Transverse colon (tissue), 4 donors: ENCODE data around the gene PLCB1. TPM values are rescaled to one million over a fixed set of nuclear protein-coding genes. Genes with fewer than 3 reads are reported as not detected.
"Not testable (repeated sequence)": the region's sequence is repeated elsewhere in the genome, so short reads cannot be mapped to it uniquely, and the experiment has no call there.

Source experiments
- DNase-seq: peaks from one replicate; pipeline ENCODE4 v3.0.0-alpha.2; 2019
- H3K27ac ChIP-seq, 4 donors: fragments of 200-600 bp; sonication (generic); 2 replicates each; pipeline ENCODE4 v1.5.1; 2016 to 2018; ENCODE audit warnings: inconsistent platforms in 4 of 4
- H3K27me3 ChIP-seq: fragments of 200-600 bp; sonication (generic); 2 replicates; pipeline ENCODE4 v1.5.1; 2017; ENCODE audit warnings: inconsistent platforms
- H3K36me3 ChIP-seq, 4 donors: fragments of 200-600 bp; sonication (generic); 2 replicates each; pipeline ENCODE4 v1.5.1; 2017 to 2019; ENCODE audit warnings: inconsistent platforms in 4 of 4
- H3K4me1 ChIP-seq, 4 donors: fragments of 200-600 bp; sonication (generic); 2 replicates each; pipeline ENCODE4 v1.5.1; 2017 to 2020; ENCODE audit warnings: inconsistent platforms in 4 of 4
- H3K4me3 ChIP-seq, 4 donors: fragments of 200-600 bp; sonication (generic); 1 replicate in 1 of 4; 2 replicates in 3 of 4; pipeline versions ENCODE4 v1.5.1 to v1.6.1; 2017 to 2019; ENCODE audit warnings: inconsistent platforms in 4 of 4
- H3K9me3 ChIP-seq, 2 donors: fragments of 200-600 bp; sonication (generic); 2 replicates each; pipeline ENCODE4 v1.5.1; 2017 to 2019; ENCODE audit warnings: inconsistent platforms in 2 of 2
- CTCF ChIP-seq, 5 experiments: fragments of 200-600 bp in 3 of 5; fragments of 450-650 bp in 2 of 5; sonication (generic) in 3 of 5; IDR thresholded peaks; 1 replicate in 2 of 5; 2 replicates in 3 of 5; pipeline ENCODE4 v1.5.1; 2016 to 2017; ENCODE audit warnings: antibody characterized with exemption in 5 of 5, inconsistent platforms in 3 of 5, mild to moderate bottlenecking in 2 of 5, moderate library complexity in 1 of 5
- EP300 ChIP-seq: sonication (generic); formaldehyde crosslinking; IDR thresholded peaks from one replicate; pipeline ENCODE4 v1.6.1; 2017; ENCODE audit warnings: antibody characterized with exemption, low read depth
- POLR2A ChIP-seq: fragments of 450-650 bp; IDR thresholded peaks from one replicate; pipeline ENCODE4 v1.6.1; 2016; ENCODE audit warnings: antibody characterized with exemption, mild to moderate bottlenecking, moderate library complexity
- POLR2AphosphoS5 ChIP-seq, 3 donors: sonication (generic); formaldehyde crosslinking; IDR thresholded peaks; one replicate each; pipeline ENCODE4 v1.6.1; 2016; ENCODE audit warnings: antibody characterized with exemption in 3 of 3
- WGBS, 2 donors: methylation state at CpG; one replicate each; pipeline ENCODE4 v1.1.5; 2018; ENCODE audit warnings: low coverage in 1 of 2; 5-methylcytosine and 5-hydroxymethylcytosine counted together
- in situ Hi-C, 4 donors: fragments of 200-750 bp; cut with MboI; loops; one replicate each; pipeline versions ENCODE4 v1.15.0 to v1.15.1; 2017; ENCODE audit warnings: low sequenced_read_pairs in 3 of 4, low pct_ligation_motif_present in 1 of 4, low pct_unique_long_range_greater_than_20kb in 1 of 4
- intact Hi-C: fragments of 100-400 bp; cut with DNase I; formaldehyde crosslinking; loops from one replicate; pipeline ENCODE4 v1.15.1; 2023; ENCODE audit warnings: low total_unique reads
- total RNA-seq, 4 donors: library from RNA; depleted of rRNA; stranded (reverse); fragments of >200 nt; gene quantifications; one replicate each; pipeline ENCODE4 v1.1.0, GENCODE V29; 2016

The PLCB1 gene
- total RNA-seq, 4 donors from 2014 or later: 13.1 to 18.6 (median 15.8) TPM

- no peak for TF ChIP-seq EP300
- no peak for TF ChIP-seq POLR2A
- no peak for TF ChIP-seq POLR2AphosphoS5 (IDR thresholded peaks at IDR 0.05)
- TF ChIP-seq CTCF (IDR thresholded peaks at IDR 0.05): no peak
- Histone ChIP-seq H3K9me3 (no peaks in the 10 kb centered on the region), H3K27me3 (no peaks in the 10 kb centered on the region), H3K27ac (no peak overlapping the region), H3K4me3 (no peak overlapping the region), H3K36me3 (no peaks in the 10 kb centered on the region), H3K4me1 (no peaks in the 10 kb centered on the region)
- intact Hi-C loops: no loop called here
- in situ Hi-C loops: no loop called here
- no peak for DNase-seq
Measured at GRCh38 chr20:8456765-8457164, 324.7 kb downstream of the PLCB1 start.

- H3K27me3 ChIP-seq: no peaks in the 10 kb centered on the region
- DNase-seq: no peak
- no peaks in the 10 kb centered on the region for H3K4me1 ChIP-seq
- in situ Hi-C loops: no loop called here
- intact Hi-C loops: no loop called here
- WGBS, 2 donors: 67 to 71% methylated on average over 2 to 4 of the region's 4 CpGs
- TF ChIP-seq POLR2A (no peak), EP300 (no peak), CTCF (IDR thresholded peaks at IDR 0.05) (no peak), POLR2AphosphoS5 (IDR thresholded peaks at IDR 0.05) (no peak)
- no peak overlapping the region for H3K27ac ChIP-seq
- no peaks in the 10 kb centered on the region for H3K9me3 ChIP-seq
- no peak overlapping the region for H3K4me3 ChIP-seq
- no peaks in the 10 kb centered on the region for H3K36me3 ChIP-seq
Measured at GRCh38 chr20:8457978-8458377, 325.9 kb downstream of the PLCB1 start.

GRCh38 chr20:8461186-8461585, 329.1 kb downstream of the PLCB1 start:
- Histone ChIP-seq H3K9me3 (no peaks in the 10 kb centered on the region), H3K27me3 (no peaks in the 10 kb centered on the region), H3K4me3 (no peak overlapping the region), H3K4me1 (no peaks in the 10 kb centered on the region), H3K27ac (no peak overlapping the region), H3K36me3 (no peaks in the 10 kb centered on the region)
- intact Hi-C loops (no loop called here), in situ Hi-C loops (no loop called here)
- TF ChIP-seq EP300 (no peak), CTCF (IDR thresholded peaks at IDR 0.05) (no peak), POLR2A (no peak), POLR2AphosphoS5 (IDR thresholded peaks at IDR 0.05) (no peak)
- DNase-seq: no peak

- Histone ChIP-seq H3K9me3 (no peaks in the 10 kb centered on the region), H3K4me1 (no peaks in the 10 kb centered on the region), H3K27me3 (no peaks in the 10 kb centered on the region), H3K36me3 (no peaks in the 10 kb centered on the region), H3K27ac (no peak overlapping the region), H3K4me3 (no peak overlapping the region)
- intact Hi-C loops: no loop called here
- WGBS, 2 donors: 84 to 85% methylated on average over 2 of the region's 2 CpGs
- no peak for TF ChIP-seq EP300
- no peak for TF ChIP-seq CTCF (IDR thresholded peaks at IDR 0.05)
- no peak for TF ChIP-seq POLR2A
- no peak for TF ChIP-seq POLR2AphosphoS5 (IDR thresholded peaks at IDR 0.05)
- in situ Hi-C loops: no loop called here
- DNase-seq: no peak
Measured at GRCh38 chr20:8464368-8464767, 332.3 kb downstream of the PLCB1 start.

GRCh38 chr20:8466781-8467180, 334.7 kb downstream of the PLCB1 start:
- WGBS, 2 donors: 44 to 56% methylated on average over 2 of the region's 2 CpGs
- H3K4me1 ChIP-seq, H3K4me3 ChIP-seq, H3K9me3 ChIP-seq, in situ Hi-C loops, H3K27me3 ChIP-seq, DNase-seq, intact Hi-C loops, H3K27ac ChIP-seq, H3K36me3 ChIP-seq: not testable (repeated sequence)
